ENCODE measurements around the gene SEMA4B. TPM values are rescaled to one million over a fixed set of nuclear protein-coding genes. Genes with fewer than 3 reads are reported as not detected.
A peak's percentile ranks its signal among the peaks of the same experiment; 100 is the strongest.

The SEMA4B gene
- total RNA-seq, 1 donor from 2014 or later: 3.5 TPM

GRCh38 chr15:90225504-90226234, 24.5 kb downstream of the SEMA4B start:
- no peak for DNase-seq (ENCODE audit: low read depth)

DNA sequence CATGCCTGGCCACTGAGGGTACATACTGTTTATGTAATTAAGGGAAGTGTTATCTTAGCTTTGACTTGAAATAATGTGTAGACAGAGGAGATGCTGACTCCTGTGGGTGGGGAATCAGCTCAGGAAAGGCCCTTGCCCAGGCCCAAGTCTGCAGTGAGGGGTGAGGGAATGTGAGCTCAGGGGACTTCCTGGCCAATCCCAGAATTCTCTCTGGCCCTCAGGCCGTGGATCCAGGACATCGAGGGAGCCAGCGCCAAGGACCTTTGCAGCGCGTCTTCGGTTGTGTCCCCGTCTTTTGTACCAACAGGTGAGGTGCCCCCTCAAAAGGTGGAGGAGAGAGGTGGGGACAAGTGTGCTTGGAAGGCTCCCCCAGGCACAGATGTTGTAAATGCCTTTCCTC, 26.2 kb downstream of the SEMA4B start:
- no peak for DNase-seq (ENCODE audit: low read depth)

- DNase-seq (ENCODE audit: low read depth): no peak
Measured at GRCh38 chr15:90227816-90228772, 27.0 kb downstream of the SEMA4B start.

- no peak for DNase-seq (ENCODE audit: low read depth)
Measured at GRCh38 chr15:90228960-90229359, 27.8 kb downstream of the SEMA4B start.

DNA sequence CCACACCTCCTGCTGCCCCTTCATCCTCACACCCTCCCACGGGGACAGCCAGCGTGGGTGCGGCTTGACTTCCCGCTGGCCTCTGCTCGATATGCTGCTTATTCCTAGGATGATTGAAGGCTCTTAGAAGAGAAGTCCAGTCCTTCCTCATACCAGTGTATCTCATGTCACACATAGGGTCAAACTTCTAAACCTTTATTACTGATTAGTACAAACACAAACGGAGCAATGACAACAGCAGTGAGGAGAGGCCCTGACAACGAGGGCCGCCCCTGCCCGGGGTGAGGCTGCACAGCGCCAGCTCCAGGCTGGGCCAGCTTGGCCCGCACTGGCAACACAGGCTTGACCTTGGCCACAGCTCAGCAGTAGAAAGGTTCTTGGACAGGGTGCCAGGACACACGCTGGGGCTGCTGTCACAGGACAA, 29.0 kb downstream of the SEMA4B start:
- no peak for DNase-seq (ENCODE audit: low read depth)

- no peak for DNase-seq (ENCODE audit: low read depth)
Measured at GRCh38 chr15:90230610-90231009, 29.5 kb downstream of the SEMA4B start.

DNA sequence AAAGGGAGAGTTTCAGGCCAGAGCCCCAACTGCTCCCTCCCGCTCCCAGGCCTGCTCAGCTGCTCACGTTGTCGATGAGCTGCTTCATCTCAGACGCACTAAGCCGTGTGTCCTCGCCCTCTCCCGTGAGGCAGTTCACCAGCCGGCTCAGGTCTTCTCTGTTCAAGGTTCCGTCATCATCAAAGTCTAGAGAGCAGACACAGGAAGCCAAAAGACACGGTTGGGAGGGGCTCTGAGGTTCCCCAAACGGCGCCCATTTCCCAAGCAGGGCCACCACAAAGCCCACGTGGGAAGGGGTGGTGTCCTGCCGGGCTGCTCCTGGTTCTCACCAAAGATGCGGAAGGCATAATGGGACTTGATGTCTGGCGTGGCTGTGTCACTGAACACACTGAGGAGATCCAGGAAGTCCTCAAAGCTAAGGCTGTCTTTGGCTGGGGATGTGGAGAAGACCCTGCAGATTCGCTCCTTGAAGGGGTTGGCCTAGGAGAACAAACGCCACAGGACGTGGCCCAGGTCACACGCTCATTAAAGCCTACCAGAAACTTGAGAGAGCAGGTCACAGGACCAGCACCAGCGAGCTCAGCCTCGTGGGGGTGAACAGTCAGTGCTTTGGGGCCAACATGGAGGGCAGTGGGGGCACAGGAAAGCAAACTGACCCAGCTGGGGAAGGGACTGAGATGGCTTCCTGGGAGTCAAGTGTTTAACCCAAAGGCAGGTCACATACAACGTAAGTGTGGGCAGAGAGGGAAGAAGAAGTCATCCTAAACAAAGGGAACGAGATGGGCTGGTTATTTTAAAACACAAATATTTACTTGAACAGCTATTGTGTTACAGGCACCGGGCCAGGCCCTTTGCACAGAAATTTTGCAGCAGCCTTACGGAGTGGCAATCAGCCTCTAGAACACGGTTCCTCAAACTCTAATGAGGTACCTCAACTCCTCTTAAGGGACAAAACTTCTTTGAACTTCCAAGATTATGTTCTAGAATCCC, 30.2 kb downstream of the SEMA4B start:
- no peak for DNase-seq (ENCODE audit: low read depth)

- DNase-seq (ENCODE audit: low read depth): no peak
Measured at GRCh38 chr15:90232196-90232595, 31.1 kb downstream of the SEMA4B start.

DNA sequence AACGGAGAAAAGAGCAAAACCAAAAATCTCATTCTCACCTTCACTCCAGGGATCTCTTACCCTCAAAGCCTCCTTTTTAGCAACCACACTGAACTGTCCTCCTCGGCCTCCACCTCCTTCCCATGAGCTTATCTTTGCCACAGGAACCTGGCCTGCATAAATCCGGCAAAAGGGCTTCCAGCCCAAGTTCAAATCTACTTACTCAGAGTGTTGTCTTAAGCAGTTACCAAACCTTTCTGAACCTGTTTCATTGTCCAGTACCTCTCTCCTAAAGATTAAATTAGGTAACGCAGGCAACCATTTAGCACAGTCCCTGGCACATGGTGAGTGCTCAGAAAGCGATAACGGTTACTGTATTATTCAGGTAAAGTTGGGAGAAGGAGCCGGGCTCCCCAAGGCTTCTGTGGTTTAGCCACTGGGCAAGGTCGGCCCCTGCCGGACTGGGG, 31.8 kb downstream of the SEMA4B start:
- DNase-seq (ENCODE audit: low read depth): no peak

- DNase-seq (ENCODE audit: low read depth): peak; percentile 96
Measured at GRCh38 chr15:90233387-90234095, 32.4 kb downstream of the SEMA4B start, which contains the start of gene CIB1. TSS of gene CIB1 (minus strand) at chr15:90233941. CDS start at chr15:90233885, 56 bp downstream.

DNA sequence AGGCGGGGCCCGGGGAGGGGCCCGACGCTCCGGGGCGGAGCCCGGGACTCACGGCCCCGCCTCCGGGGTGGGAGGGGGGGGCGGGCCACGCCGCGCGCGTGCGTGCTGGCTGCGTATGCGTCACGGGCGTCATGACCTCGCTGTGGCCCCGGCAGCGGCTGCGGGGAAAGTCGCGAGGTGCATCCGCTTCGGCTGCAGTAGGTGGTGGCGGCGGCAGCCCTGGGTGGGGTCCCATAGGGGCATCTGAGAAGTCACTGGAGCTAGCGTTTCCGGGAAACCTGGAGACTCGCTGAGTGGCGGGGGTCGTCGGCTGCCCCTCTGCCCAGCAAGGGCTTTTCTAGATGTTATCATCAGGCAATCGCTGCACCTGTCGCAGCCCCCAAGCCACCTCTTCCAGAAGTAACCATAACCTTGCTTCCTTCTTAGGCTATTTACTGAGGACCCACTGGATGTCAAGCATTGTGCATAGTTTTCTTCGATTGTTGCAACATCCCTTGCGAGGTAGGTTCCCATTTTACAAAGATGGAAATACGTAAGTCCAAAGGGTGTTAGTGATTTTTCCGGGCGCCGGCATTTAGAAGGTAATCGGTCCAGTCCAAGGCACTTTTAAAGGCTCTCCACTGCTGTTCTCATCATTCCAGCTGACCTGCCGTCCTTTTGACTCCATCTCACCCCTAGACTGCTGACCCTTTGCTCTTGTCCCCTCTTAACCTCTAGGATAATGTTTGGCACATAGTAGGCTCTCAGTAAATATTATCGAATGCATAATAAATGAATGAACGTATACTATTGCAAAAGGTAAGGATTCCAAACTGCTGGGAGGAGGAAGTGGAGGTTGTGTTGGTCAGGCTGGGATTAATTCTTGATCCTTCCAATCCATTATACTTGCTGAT, 33.2 kb downstream of the SEMA4B start, which contains the start of gene GDPGP1:
GDPGP1 (plus strand) TSS at position 114 of the 893 bp plus-strand sequence. CDS start 6,700 bp downstream, outside the sequence.
- DNase-seq (ENCODE audit: low read depth): no peak

DNA sequence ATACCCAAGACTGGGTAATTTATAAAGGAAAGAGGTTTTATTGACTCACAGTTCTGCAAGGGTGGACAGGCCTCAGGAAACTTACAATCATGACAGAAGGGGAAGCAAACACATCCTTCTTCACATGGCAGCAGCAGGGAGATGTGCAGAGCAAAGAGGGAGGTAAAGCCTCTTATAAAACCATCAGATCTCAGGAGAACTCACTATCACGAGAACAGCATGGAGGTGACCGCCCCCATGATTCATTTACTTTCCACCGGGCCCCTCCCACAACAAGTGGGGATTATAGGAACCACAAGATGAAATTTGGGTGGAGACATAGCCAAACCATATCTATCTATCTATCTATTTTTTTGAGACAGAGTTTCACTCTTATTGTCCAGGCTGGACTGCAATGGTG, 38.2 kb downstream of the SEMA4B start:
- DNase-seq (ENCODE audit: low read depth): no peak

DNA sequence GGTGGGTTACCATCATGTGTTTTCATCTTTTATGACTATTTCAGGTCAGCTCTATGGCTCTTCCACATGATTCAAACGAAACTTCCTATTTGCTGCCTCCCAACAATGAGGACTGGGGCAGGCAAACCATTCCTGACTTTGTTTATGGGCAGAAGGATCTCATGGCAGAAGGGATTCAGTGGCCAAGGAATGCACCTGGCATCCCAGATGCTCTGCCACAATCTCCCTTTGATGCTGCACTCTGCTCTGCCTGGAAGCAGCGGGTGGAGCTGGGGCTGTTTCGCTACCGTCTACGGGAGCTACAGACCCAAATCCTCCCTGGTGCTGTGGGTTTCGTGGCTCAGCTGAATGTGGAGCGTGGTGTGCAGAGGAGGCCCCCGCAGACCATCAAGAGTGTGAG, 39.7 kb downstream of the SEMA4B start:
- no peak for DNase-seq (ENCODE audit: low read depth)

DNA sequence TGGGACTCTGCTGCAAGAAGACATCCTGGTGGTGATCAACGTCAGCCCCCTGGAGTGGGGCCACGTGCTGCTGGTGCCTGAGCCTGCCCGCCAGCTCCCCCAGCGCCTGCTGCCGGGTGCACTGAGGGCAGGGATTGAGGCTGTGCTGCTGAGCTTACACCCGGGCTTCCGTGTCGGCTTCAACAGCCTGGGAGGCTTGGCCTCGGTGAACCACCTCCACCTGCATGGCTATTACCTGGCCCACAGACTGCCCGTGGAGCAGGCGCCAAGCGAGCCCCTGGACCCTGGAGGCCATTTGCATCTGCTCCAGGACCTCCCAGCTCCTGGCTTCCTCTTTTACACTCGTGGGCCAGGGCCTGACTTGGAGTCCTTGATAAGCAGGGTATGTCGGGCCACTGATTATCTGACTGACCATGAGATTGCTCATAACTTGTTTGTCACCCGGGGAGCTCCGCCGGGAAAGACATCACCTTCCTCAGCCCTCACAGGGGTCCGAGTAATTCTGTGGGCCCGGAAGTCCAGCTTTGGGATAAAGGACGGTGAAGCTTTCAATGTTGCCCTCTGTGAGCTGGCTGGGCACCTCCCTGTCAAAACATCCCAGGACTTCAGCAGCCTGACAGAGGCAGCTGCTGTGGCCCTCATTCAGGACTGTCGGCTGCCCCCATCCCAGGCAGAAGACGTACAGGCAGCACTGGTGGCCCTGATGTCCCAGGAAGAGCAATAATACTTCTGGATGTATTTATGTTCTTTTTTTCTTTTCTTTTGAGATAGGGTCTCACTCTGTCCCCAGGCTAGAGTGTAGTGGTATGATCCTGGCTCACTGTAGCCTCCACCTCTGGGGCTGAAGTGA, 40.4 kb downstream of the SEMA4B start:
- DNase-seq (ENCODE audit: low read depth): peak; percentile 24

GRCh38 chr15:90243943-90244639, 43.0 kb downstream of the SEMA4B start:
- DNase-seq (ENCODE audit: low read depth): no peak

DNA sequence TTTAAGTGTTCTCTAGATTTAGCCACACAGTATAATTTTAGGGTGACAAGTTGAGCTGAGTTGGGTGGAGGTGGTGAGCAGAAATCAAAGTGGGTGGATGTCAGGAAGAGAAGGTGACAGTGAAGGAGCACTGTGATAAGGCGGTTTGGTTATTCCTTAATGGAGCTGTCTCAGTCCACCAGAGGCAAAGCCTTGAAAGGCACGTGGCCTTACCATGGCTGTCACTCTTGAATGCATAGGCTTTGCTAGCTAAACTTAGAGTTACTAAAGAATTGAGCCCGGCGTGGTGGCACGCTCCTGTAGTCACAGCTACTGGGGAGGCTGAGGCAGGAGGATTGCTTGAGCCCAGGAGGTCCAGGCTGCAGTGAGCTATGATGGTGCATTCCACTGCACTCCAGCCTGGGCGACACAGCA, 47.7 kb downstream of the SEMA4B start:
- no peak for DNase-seq (ENCODE audit: low read depth)

DNA sequence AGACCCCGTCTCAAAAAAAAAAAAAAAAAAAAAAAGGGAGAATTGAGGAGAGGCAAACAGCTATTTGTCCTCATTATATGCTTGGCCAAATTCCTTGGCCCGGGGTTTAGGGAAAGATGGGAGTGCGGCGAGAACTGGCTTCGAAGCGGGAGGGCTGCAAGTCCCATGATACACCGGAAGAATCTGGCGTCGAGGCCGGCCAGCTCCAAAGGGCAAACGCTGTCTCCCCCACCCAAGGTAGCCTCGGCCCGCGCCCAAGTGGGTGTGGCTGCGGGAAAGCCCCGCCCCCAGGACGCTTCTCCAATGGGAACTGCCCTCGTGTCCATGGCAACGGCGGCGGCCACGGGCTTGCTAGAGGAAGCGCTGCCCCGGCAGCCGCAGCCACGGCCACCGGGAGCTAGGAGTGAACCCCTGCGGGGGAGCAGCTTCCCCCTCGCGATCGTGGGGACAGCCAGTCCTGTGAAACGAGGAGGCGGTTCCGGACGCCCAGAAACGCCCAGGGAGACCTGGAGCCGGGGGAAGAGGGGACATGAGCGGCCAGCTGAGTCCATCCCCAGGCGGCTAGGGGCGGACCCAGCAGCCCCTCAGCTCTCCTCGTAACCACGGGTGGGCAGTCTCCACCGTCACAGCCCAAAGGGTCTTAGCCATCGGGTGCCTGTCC, 48.2 kb downstream of the SEMA4B start, which contains the start of gene TTLL13:
TTLL13 (plus strand) TSS at position 354 of the 661 bp plus-strand sequence. CDS start 1,075 bp downstream, outside the sequence.
- peak; percentile 90 for DNase-seq (ENCODE audit: low read depth)
